Chondrocyte (in vitro differentiated cells): ENCODE results near the gene OR4D2. TPM values are rescaled to one million over a fixed set of nuclear protein-coding genes. Genes with fewer than 3 reads are reported as not detected.
A peak's percentile ranks its signal among the peaks of the same experiment; 100 is the strongest.

Source experiments
- DNase-seq: peaks from one replicate; pipeline ENCODE4 v3.0.0; 2021; ENCODE audit warnings: mixed read lengths, low spot score
- H3K27ac Mint-ChIP-seq: one replicate; pipeline ENCODE4 v1.8.0; 2021; ENCODE audit warnings: mild to moderate bottlenecking, moderate library complexity, mixed read lengths; ENCODE audit not compliant: unreplicated experiment
- H3K27me3 Mint-ChIP-seq: 2 replicates; pipeline ENCODE4 v1.8.0; 2021; ENCODE audit warnings: low read depth, mixed read lengths
- H3K36me3 Mint-ChIP-seq: 2 replicates; pipeline ENCODE4 v1.8.0; 2021; ENCODE audit warnings: low read depth, mixed read lengths
- H3K4me1 Mint-ChIP-seq: 2 replicates; pipeline ENCODE4 v1.8.0; 2021; ENCODE audit warnings: low read depth, mild to moderate bottlenecking, mixed read lengths
- H3K4me3 Mint-ChIP-seq: one replicate; pipeline ENCODE4 v1.8.0; 2021; ENCODE audit warnings: mild to moderate bottlenecking, moderate library complexity, mixed read lengths; ENCODE audit not compliant: unreplicated experiment
- H3K9me3 Mint-ChIP-seq: 2 replicates; pipeline ENCODE4 v1.8.0; 2021; ENCODE audit warnings: low read depth, mixed read lengths
- CTCF ChIP-seq: fragments of 200-600 bp; sonication (generic); IDR thresholded peaks from 2 replicates; pipeline ENCODE4 v1.5.0; 2021; ENCODE audit warnings: antibody characterized with exemption, mild to moderate bottlenecking, moderate library complexity
- total RNA-seq: library from RNA; stranded (reverse); gene quantifications from 3 replicates; pipeline ENCODE4 v1.2.1, GENCODE V29; 2021

Gene OR4D2
- total RNA-seq, 1 donor from 2014 or later, result not detected

- H3K4me1 Mint-ChIP-seq, result no peaks in the 10 kb centered on the region
- no peaks in the 10 kb centered on the region for H3K9me3 Mint-ChIP-seq
- H3K4me3 Mint-ChIP-seq, result no peak overlapping the region
- DNase-seq, result no peak
- H3K27ac Mint-ChIP-seq, result no peak overlapping the region
- TF ChIP-seq CTCF, result no peak
- H3K27me3 Mint-ChIP-seq, result peaks cover 35% of the 10 kb centered on the region
- H3K36me3 Mint-ChIP-seq, result no peaks in the 10 kb centered on the region
Measured at GRCh38 chr17:58196610-58197009, 29.8 kb downstream of the OR4D2 start.

- Mint-ChIP-seq H3K9me3 (no peaks in the 10 kb centered on the region), H3K4me1 (no peaks in the 10 kb centered on the region), H3K4me3 (no peak overlapping the region), H3K27ac (no peak overlapping the region), H3K36me3 (no peaks in the 10 kb centered on the region), H3K27me3 (peaks cover 20% of the 10 kb centered on the region)
- no peak for DNase-seq
- peak; percentile 72 for TF ChIP-seq CTCF
Measured at GRCh38 chr17:58200024-58200633, 33.3 kb downstream of the OR4D2 start.

GRCh38 chr17:58202859-58203258 lies 36.1 kb downstream of the OR4D2 start:
- Mint-ChIP-seq H3K4me1 (no peaks in the 10 kb centered on the region), H3K27ac (no peak overlapping the region), H3K36me3 (no peaks in the 10 kb centered on the region), H3K27me3 (peaks cover 6% of the 10 kb centered on the region), H3K9me3 (no peaks in the 10 kb centered on the region), H3K4me3 (no peak overlapping the region)
- no peak for TF ChIP-seq CTCF
- DNase-seq, result no peak

GRCh38 chr17:58204796-58205195 lies 38.0 kb downstream of the OR4D2 start:
- peaks cover 3% of the 10 kb centered on the region for H3K36me3 Mint-ChIP-seq
- H3K27ac Mint-ChIP-seq, result no peak overlapping the region
- no peaks in the 10 kb centered on the region for H3K27me3 Mint-ChIP-seq
- no peak for DNase-seq
- no peak for TF ChIP-seq CTCF
- no peaks in the 10 kb centered on the region for H3K4me1 Mint-ChIP-seq
- H3K4me3 Mint-ChIP-seq, result no peak overlapping the region
- no peaks in the 10 kb centered on the region for H3K9me3 Mint-ChIP-seq

- Mint-ChIP-seq H3K36me3 (peaks cover 11% of the 10 kb centered on the region), H3K27me3 (no peaks in the 10 kb centered on the region), H3K9me3 (no peaks in the 10 kb centered on the region), H3K27ac (no peak overlapping the region), H3K4me1 (no peaks in the 10 kb centered on the region), H3K4me3 (no peak overlapping the region)
- DNase-seq, result no peak
- TF ChIP-seq CTCF, result no peak
Measured at GRCh38 chr17:58205936-58206335, 39.2 kb downstream of the OR4D2 start.
